Hippocampal formation (tissue), 2 donors: ENCODE measurements around the gene GRPEL2.
"Not testable (repeated sequence)": the region's sequence is repeated elsewhere in the genome, so short reads cannot be mapped to it uniquely, and the experiment has no call there.

Source experiments
- DNase-seq, 2 donors: peaks; one replicate each; lab custom pipeline; 2025; lab: John Stamatoyannopoulos, UW

Gene GRPEL2

DNA sequence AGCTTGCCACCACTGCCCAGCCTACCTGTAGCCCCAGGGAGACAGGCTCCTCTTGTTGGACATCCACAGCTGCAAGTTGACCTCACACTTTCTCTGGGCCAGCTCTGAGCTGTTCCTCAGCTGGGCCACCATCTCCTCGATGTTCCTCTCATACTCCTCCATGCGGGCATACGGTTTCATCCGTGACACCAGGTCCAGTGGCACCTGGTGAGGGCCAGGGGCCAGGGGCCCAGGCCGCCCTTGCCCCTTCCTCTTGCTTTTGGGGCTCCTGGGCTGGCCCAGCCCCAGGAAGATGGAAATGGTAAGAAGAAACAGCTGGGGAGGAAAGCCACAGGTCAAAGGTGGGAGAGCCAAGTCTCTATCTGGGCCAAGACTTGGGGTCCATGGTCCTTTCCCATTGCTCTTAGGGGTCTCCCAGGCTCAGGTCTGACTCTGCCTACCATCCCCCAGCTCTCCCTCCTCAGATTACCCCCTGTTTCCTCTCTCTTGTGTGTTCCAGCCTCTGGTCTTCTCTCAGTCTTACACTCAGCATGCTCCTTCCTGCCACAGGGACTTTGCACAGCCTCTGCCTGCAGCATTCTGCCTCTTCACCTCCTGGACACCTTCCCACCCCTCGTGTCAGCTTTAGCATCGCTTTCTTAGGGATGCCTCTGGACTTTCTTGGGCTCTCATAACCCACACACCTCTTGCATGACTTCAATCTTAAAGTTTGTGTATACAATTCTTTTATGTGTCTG lies 31.6 kb downstream of the GRPEL2 start:
- no peak for DNase-seq

DNA sequence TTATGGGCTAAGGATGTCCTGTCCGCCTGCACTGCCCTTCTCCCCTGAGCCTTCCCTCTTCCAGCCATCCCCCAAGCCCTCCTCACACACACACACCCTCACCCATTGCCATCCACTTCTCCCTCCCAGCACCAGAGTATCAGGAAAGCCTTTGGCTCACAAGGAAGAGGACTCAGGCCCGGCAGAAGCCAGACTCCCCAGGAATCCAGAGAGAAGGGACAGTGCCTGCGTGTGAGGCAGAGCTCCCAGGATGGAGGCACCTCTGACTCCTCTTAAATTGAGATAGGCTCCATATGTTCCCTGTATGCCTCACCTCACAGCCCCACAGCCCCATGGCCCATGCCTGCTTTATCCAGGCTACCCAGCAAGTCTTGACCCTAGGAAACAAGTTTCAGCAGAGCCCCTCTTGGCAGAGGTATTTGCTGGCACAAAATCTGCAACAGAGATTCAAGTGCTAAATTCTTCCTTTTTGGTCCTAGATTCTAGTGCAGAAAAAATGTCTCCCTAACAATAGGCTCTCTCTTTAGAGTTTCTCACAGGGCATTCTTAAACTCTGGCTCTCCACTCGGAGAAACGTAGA lies 33.0 kb downstream of the GRPEL2 start:
- no peak for DNase-seq

DNA sequence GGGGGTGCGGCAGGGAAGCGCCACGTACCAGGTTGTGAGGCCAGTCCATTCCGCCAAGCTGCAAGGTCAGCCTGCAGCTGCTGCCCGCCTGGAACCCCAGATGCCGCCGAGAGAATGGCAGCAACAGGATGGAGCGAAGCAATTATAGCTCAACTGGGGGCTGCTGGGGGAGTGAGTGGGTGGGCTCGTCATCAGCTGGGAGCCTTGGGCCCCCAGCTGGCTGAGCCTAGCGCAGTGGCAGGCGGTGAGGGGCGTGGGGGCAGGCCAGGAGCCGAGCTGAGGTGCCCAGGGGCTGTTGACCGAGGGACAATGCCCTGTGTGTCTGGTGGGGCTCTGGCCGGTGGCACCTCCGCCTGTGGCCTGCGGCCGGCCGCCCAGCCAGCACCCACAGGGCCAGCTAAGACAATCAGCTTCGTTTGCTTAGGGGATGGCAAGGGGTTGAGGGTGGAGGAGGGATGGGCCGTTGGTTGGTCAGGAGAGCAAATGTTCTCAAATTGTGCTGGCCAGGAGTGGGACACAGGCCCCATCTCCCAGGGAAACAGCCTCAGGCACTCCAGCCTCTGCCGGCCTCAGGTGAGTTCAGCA lies 34.0 kb downstream of the GRPEL2 start, which contains the start of gene IL17B:
Gene IL17B, minus strand, starts transcription at position 116 of the 585 bp plus-strand sequence. Its CDS starts 67 bp downstream, at position 49.
- DNase-seq = no peak

DNA sequence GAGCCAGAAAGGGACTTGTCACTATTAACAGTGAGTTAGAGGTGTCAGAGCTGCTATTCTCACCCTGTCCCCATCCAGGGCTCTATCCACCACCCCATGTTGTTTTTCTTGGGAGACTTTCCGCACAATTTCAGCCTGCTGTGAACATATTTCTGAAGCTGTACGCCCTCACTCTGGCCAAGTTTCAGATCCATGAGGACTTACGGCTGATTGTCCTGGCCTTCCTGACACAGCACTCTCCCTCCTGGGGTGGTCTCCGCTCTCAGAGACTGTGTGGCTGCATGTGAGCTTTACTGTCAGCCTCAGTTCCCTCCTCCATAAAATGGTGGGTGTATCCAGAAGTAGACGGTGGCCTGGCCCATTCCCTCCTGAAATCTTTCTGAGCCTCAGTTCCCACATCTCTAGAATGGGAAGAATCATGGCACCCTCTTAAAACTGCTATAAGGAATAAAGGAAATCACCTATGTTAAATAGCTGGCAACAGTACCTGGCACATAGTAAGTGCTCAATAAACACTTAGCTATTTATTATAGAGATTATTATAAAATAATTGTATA lies 34.6 kb downstream of the GRPEL2 start:
- DNase-seq = no peak

DNA sequence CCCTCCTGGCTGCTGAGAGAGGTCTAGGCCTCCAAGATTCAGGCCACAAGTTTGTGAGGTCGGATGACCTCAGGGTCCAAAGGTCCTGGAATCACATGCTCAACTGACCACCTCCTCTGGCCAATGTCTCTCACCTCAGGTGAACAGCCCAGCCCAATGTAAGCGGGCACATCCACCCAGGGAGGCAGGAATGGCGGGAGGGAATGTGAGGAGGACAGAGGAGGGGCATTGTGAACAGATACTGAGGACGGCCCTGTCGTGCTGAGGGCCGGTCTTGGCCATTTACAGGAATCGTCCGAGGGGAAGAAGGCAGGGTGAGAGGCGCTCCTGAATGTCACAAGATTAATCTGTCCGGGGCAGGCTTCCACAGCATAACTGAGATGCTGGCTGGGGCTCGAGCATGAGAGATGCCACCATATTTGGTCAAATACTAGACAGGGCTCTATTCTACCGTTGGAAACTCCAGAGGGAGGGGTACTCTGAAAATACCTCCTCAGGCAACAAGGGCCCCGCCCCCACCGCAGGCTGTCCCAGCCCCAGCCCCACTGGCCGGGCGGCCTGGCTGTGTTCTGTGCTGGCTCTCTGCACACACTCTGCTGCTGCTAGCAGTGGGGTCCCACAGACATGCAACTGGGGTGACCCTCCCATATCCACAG lies 35.3 kb downstream of the GRPEL2 start:
- DNase-seq = no peak

DNA sequence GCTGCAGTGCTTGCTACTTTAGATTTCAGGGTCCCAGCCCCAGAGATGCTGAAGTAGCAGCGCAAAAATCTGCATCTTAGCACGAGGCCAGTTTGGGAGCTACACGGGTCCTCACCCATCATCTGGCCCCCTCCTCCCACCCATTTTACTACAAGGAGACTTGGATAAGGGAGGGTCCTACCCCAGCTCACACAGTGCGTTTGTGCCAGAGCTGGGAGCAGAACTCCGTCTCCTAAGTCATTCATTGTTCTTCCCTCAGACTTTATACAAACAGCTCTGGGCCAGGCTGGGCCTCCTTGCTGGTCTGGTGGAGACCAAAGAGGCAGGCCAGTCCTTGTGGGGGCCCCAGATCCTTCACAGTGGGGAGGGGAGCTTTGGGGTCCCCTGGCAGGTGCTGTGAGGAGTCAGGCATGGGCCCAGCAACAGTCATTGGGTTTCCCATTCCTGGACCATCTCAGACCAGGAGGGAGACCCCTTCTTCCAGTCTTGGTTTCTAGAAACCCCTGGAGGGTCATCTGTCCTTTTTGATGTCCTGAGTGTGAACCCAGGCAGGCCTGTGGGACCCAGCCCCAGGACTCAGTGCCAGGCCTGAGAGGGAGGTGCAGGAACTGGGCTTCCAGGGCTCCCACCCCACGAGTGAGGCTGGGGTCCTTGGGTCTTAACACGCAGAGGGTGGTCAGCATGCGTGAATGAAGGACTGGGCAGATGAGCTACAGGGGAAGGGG lies 36.1 kb downstream of the GRPEL2 start:
- no peak for DNase-seq

DNA sequence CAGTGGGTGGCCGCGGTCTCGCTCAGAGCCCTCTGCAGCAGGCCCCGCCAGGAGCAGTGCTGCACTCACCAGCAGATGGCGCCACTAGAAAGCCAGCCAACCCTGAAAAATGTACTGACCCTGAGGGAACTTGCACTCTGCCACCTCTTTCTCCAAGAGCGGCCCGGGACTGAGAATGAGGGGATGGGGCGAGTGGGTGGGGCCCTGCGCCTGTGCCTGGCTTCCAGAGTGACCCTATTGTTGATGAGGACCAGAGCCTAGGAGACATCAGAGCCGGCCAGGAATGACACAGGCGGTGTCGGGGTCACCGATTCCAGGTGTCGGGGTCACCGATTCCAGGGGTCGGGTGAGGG lies 36.7 kb downstream of the GRPEL2 start:
- peak in 1 of 2 donors; percentile 21 for DNase-seq

DNA sequence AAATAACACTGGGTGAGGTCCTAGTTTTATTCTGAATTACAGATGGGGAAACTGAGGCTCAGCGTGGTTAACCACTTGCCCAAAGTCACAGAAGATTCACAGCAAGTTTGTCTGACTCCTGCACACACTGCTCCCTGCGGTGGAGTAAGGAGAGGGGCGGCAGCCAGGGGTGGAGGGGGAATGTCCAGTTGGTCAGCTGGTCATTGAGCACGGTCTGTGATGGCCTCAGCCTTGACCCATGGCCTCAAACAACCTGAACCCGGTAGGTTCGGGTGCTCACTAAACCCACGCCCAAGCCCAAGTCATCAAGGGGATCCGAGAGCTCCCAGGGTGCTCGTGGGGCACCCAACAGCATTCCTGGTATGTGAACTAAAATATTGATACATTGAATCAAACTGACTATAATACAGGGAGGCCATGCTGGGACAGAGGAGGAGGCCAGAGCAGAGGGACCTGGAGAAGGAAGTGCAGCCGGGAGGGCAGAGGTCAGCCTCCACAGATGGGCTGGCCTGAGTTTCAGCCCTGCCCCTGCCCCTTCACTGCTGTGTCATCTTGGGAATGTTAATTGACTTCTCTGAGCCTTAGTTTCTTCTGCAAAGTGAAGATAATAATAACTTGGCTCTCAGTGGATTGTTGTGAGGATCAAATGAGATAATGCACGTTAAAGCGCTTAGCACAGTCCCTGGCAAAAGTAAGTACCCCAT lies 37.4 kb downstream of the GRPEL2 start:
- no peak for DNase-seq

DNA sequence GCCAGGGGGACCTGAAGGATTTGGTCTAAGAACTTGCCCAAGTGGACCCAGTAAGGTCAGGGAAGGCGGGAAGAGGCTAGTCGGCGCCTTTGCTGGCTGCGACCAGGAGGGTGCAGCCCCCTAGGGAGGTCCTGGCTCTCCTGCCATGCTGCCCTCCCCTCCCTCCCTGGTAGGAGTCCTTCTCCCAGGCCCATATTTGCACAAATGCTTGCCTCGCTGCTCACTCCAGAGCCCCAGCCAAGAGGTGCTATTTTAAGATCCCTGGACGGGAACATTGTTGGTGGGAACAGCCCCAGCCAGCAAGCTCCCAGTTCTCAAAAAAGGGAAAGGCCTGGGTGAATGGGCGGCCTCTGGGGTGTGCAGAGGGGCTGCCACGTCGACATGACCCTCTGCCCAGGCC lies 38.1 kb downstream of the GRPEL2 start:
- DNase-seq = no peak

DNA sequence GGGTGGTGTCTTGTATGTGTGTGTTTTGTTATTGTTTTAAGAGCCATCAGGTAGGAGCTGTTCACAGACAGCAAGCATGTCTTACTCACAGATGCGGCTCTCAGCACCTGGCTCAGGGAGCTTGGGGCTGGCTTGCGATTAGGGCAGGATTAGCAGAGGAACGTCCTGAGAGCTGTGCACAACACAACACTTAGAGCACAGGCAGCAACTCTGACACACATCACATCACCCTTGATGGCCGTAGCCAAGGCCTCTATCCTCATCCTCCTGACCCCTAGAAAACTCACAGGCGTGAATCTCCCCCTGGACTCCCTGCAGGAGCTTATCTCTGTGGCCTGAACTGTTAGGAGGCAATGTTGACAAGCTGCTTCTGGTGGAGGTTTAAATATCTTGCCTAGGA lies 40.9 kb downstream of the GRPEL2 start:
- no peak for DNase-seq

DNA sequence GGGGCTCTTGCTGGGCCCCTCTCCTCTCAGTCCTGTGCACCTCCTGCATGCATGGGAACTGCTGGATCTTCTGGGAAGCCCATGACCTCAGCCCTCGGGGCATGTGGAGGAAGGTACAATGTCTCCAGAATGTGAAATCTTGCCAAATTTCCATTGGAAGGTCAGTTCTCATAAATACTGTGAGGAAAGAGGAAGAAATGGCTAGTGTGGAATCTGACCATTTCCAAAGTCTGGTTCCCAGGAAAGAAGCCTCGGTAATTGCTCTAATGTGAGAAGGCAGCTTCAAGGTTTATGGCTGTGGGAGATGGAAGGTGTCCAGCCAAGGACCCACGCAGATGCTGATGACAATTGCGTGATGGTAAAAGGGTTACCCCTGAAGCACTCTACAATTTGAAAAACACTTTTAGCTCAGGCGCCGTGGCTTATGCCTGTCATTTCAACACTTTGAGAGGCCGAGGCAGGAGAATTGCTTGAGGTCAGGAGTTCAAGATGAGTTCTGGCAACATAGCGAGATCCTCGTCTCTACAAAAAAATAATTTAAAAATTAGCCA lies 41.9 kb downstream of the GRPEL2 start:
- no peak for DNase-seq

DNA sequence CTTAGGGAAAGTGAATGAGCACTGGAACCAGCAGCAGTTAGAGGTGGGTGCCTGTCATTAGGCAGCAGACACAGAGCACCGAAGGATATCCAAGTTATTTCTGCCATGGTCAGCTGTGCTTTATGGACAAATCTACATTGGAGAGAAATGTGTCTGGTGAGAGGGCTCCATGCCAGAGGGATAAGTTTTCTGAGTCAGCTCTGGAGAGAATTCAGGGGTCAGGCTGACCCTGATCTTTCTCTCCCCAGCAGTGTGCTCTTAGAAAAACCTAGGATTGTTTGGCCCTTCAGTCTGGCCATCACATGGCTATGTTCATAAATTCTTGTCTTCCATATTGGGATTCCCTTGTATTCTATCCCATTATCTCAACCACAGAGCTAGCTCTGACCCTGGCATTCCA lies 42.7 kb downstream of the GRPEL2 start:
- DNase-seq = no peak

DNA sequence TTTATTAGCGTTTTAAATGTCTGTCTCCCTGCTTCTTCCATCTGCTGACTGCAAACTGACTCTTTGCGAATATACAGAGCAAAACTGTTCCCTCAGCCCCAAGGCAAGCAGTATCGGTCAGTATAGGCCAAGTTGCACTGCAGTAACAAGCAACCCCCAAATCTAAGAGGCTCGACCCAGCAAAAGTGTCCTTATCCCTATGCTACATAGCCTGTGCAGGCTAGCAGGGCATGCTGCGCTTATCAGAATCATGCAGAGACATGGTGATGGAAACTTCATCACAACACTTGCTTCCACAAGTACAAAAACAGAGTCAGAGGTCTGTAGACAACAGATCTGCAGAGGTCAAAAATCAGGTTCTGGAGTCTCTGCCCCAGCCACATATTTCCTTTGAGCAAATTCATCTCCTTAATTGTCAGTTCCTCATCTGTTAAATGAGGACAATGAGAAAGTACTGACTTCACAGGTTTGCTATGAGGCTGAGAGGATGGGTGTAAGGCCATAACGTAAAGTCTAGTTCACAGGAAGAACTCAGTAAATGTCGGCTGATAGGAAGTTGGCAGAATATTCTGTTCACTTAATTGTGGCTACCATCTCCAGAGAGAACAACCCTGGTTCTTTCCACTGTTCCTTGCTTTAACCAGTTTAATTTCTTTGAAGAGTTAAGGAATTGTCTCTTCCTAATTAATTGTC lies 43.3 kb downstream of the GRPEL2 start:
- no peak for DNase-seq

DNA sequence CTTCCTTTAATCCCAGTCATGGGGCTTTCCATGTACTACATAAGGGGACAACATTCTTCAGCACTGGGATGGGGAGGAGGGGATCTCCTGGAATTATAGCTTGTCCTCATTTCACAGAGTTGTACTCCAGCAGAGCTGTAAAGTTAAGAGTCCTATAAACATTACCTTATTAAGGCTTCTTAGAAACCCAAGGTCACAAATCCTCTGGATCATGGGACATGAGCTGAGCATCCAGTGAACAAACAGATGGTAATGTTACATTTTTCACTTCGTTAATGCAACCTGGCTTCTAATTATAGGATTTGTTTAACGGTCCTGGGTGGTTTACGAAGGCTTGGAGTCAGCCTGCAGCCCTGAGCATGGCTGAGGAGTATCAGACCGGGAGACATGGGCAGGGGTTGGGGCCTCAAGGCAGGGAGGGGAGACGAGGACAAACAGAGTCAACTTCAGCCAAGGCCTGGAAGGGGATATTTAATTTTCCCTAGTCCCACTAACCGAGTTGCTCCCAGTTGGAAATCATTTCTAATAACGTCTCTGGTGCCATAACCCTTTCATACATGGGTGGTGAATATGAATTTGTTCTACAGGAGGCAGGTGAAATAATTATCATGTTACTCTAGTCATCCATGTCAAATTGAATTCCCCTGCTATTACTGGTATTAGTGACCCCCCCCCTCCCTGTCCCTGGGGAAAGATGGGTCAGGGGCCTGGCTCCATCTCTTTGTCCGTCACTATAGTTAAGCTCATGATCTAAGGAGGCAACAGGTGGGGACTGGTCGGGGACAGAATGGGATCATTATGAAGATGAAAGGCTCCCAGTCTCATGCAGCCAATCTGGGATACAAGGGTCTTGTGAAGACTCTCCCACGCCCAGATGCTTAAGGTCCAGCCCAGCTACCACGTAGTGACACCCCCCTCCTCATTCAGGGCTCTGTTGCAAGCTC lies 44.5 kb downstream of the GRPEL2 start:
- DNase-seq = no peak

DNA sequence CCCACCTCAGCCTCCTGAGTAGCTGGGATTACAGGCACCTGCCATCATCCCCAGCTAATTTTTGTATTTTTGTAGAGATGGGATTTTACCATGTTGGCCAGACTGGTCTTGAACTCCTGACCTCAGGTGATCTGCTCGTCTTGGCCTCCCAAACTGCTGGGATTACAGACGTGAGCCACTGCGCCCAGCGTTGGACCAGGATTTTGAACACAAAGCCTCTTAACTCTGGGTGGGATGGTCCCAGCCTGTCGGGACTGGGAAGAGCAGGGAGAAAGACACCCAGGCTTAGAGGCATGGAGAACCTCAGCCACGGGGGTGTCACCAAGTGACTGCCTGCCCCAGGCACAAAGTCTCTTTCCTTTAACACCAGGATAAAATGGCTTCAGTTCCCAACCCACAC lies 45.8 kb downstream of the GRPEL2 start:
- not testable (repeated sequence) for DNase-seq

DNA sequence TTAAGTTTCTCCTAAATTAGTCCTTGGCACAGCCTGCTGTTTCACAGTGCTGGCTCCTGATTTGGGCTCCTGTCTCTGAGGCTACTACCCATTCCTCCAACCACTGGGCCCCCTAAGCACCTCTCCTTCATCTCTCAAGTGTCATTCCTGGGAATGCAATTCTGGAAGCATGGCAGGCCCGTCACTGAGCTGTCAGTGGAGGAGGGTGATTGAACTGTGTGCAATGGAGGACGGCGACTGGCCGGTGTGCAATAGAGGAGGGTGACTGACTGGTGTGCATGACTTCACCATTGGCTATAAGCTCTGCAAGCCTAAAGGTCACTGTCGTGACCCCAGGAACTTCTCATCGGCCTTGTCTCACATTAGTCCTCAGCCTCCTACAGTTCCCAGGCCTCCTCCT lies 46.2 kb downstream of the GRPEL2 start:
- DNase-seq = no peak

DNA sequence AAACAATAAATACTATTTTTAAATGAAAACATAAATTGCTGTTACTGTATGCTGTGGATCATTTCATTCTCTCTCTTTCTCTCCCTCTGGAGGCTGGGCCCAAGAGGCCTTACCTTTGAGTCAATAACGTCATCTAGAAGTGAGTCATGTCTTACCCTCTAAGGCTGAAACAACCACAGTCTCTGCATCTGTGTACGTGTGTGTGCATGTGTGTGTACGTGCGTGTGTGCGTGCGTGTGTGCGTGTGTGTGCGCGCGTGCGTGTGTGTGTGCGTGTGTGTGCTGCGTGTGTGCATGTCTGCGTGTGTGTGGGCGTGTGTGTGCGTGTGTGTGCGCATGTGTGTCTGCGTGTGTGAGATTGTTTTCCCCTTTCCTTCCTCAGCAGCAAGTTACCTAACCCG lies 47.4 kb downstream of the GRPEL2 start:
- no peak for DNase-seq

DNA sequence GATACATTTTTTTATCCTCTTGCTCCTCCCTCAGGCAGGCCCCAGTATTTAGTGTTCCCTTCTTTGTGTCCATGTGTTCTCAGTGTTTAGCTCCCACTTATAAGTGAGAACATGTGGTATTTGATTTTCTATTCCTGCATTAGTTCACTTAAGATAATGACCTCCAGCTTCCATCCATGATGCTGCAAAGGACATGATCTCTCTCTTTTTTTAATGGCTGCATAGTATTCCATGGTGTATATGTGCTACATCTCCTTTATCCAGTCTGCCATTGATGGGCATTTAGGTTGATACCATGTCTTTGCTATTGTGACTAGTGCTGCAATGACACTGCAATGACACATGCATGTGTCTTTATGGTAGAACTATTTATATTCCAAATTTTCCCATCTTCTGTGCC lies 49.7 kb downstream of the GRPEL2 start:
- not testable (repeated sequence) for DNase-seq

DNA sequence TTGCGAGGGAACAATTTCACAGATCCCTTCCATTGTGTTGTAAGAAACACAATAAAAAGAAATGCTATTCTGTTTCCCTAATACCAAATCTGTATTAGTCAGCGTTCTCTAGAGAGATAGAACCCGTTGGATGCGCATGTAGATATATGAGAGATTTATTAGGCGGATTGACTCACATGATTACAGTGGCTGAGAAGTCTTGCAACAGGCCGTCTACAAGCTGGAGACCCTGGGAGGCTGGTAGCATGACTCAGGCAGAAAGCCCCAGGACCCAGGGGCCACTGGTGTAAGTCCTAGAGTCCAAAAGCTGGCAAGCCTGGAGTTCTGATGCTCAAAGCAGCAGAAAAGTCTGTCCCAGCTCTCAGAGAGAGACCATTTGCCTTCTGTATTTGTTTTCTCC lies 52.2 kb downstream of the GRPEL2 start:
- no peak for DNase-seq
